Endothelial cell (in vitro differentiated cells): Measurements from ENCODE around the gene TMEM192. TPM values are rescaled to one million over a fixed set of nuclear protein-coding genes. Genes with fewer than 3 reads are reported as not detected.

Experiments used
- DNase-seq: peaks from one replicate; pipeline ENCODE4 v3.0.0; 2021; ENCODE audit warnings: low spot score
- H3K27ac Mint-ChIP-seq: one replicate; pipeline ENCODE4 v1.8.0; 2021; ENCODE audit warnings: mixed read lengths, inconsistent platforms; ENCODE audit not compliant: unreplicated experiment
- H3K27me3 Mint-ChIP-seq: one replicate; pipeline ENCODE4 v1.8.0; 2021; ENCODE audit warnings: mild to moderate bottlenecking, moderate library complexity, mixed read lengths, inconsistent platforms; ENCODE audit not compliant: unreplicated experiment
- H3K36me3 Mint-ChIP-seq: one replicate; pipeline ENCODE4 v1.8.0; 2021; ENCODE audit warnings: mild to moderate bottlenecking, low read depth, mixed read lengths, inconsistent platforms; ENCODE audit not compliant: unreplicated experiment
- H3K4me1 Mint-ChIP-seq: one replicate; pipeline ENCODE4 v1.8.0; 2021; ENCODE audit warnings: mild to moderate bottlenecking, mixed read lengths, inconsistent platforms; ENCODE audit not compliant: unreplicated experiment
- H3K4me3 Mint-ChIP-seq: one replicate; pipeline ENCODE4 v1.8.0; 2021; ENCODE audit warnings: mild to moderate bottlenecking, mixed read lengths, inconsistent platforms; ENCODE audit not compliant: unreplicated experiment
- H3K9me3 Mint-ChIP-seq: one replicate; pipeline ENCODE4 v1.8.0; 2021; ENCODE audit warnings: mixed read lengths, inconsistent platforms; ENCODE audit not compliant: unreplicated experiment
- CTCF ChIP-seq: fragments of 200-600 bp; sonication (generic); IDR thresholded peaks from one replicate; pipeline ENCODE4 v1.5.0; 2021; ENCODE audit warnings: antibody characterized with exemption; ENCODE audit not compliant: unreplicated experiment
- long read RNA-seq: library from polyadenylated mRNA; unstranded; transcript quantifications from one replicate; pipeline ENCODE4 v2.0.0, GENCODE V29; 2020; ENCODE audit not compliant: unreplicated experiment
- total RNA-seq: library from RNA; stranded (reverse); fragmentation: NEBNext Ultra II Directional; extraction: Animal tissue kit (Norgen Biotek cat#: 25700); gene quantifications from one replicate; pipeline ENCODE4 v1.2.1, GENCODE V29; 2021; ENCODE audit not compliant: unreplicated experiment

TMEM192 gene
- total RNA-seq, result 11.6 TPM
- long read RNA-seq, full-length matches to known transcripts, result 6 of 8 reads
- long read RNA-seq, partial matches to known transcripts, result 1 of 8 reads
- long read RNA-seq, other reads (novel, unspliced or antisense), result 1 of 8 reads

- TF ChIP-seq CTCF, result no peak
- peak within 1 kb of the TSS; percentile 88 for H3K27ac Mint-ChIP-seq
- H3K27me3 Mint-ChIP-seq, result no peaks in the 10 kb centered on the region
Observed at GRCh38 chr4:165112368-165113121, at the start of gene TMEM192. Gene TMEM192 (minus strand): TSS chr4:165112860. CDS start chr4:165112773, 87 bp downstream.

GRCh38 chr4:165158762-165159161 is 46.1 kb upstream of the TMEM192 start:
- TF ChIP-seq CTCF, result no peak
- Mint-ChIP-seq H3K27ac (no peak overlapping the region), H3K27me3 (no peaks in the 10 kb centered on the region), H3K36me3 (no peaks in the 10 kb centered on the region), H3K4me3 (no peak overlapping the region), H3K9me3 (no peaks in the 10 kb centered on the region), H3K4me1 (peaks cover 6% of the 10 kb centered on the region)
- no peak for DNase-seq

More at GRCh38 chr4:165112368-165113121, at the start of gene TMEM192:
- Mint-ChIP-seq H3K4me3 (peak within 1 kb of the TSS; percentile 93), H3K4me1 (peaks cover 9% of the 10 kb centered on the region), H3K36me3 (no peaks in the 10 kb centered on the region), H3K9me3 (no peaks in the 10 kb centered on the region)
- peak; percentile 96 for DNase-seq

- Mint-ChIP-seq H3K4me3 (no peak overlapping the region), H3K27ac (no peak overlapping the region), H3K4me1 (peaks cover 6% of the 10 kb centered on the region), H3K9me3 (no peaks in the 10 kb centered on the region), H3K36me3 (no peaks in the 10 kb centered on the region), H3K27me3 (no peaks in the 10 kb centered on the region)
- DNase-seq, result no peak
- TF ChIP-seq CTCF, result no peak
Observed at GRCh38 chr4:165156906-165157305, 44.2 kb upstream of the TMEM192 start.

- no peak for DNase-seq
- no peaks in the 10 kb centered on the region for H3K36me3 Mint-ChIP-seq
- H3K9me3 Mint-ChIP-seq, result no peaks in the 10 kb centered on the region
- H3K4me3 Mint-ChIP-seq, result no peak overlapping the region
- no peak for TF ChIP-seq CTCF
- peaks cover 6% of the 10 kb centered on the region for H3K4me1 Mint-ChIP-seq
- peaks cover 1% of the 10 kb centered on the region for H3K27me3 Mint-ChIP-seq
- H3K27ac Mint-ChIP-seq, result no peak overlapping the region
Observed at GRCh38 chr4:165154482-165154881, 41.8 kb upstream of the TMEM192 start.

GRCh38 chr4:165152527-165152926 is 39.9 kb upstream of the TMEM192 start:
- Mint-ChIP-seq H3K4me1 (peaks cover 6% of the 10 kb centered on the region), H3K4me3 (no peak overlapping the region), H3K36me3 (no peaks in the 10 kb centered on the region), H3K27ac (no peak overlapping the region), H3K9me3 (no peaks in the 10 kb centered on the region), H3K27me3 (peaks cover 1% of the 10 kb centered on the region)
- TF ChIP-seq CTCF, result no peak
- no peak for DNase-seq
